ENCODE measurements around the gene PWP1.

DNA sequence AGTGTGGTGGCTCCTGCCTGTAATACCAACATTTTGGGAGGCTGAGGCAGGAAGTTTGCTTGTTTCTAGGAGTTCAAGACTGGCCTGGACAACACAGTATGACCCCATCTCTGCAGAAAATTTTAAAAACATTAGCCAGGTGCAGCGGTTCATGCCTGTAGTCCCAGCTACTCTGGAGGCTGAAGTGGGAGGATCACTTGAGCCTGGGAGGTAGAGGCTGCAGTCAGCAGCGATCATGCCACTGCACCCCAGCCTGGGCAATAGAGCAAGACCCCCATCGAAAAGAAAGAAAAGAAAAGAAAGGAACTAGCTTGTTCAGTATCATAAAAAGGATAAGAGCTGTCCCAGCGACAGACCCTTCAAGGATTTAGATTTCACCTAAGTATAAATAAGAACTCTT, 18.1 kb upstream of the PWP1 start:
- no peak for TF ChIP-seq ZC3H10 (CRISPR knock-in tag; IDR thresholded peaks at IDR 0.05)
- TF ChIP-seq SNAI2 (CRISPR knock-in tag; IDR thresholded peaks at IDR 0.05) = no peak
- TF ChIP-seq, protein P1, sequence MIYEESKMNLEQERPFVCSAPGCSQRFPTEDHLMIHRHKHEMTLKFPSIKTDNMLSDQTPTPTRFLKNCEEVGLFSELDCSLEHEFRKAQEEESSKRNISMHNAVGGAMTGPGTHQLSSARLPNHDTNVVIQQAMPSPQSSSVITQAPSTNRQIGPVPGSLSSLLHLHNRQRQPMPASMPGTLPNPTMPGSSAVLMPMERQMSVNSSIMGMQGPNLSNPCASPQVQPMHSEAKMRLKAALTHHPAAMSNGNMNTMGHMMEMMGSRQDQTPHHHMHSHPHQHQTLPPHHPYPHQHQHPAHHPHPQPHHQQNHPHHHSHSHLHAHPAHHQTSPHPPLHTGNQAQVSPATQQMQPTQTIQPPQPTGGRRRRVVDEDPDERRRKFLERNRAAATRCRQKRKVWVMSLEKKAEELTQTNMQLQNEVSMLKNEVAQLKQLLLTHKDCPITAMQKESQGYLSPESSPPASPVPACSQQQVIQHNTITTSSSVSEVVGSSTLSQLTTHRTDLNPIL (CRISPR knock-in tag; IDR thresholded peaks at IDR 0.05; ENCODE audit: low read depth) = no peak
- no peak for TF ChIP-seq ARNTL (CRISPR knock-in tag; IDR thresholded peaks at IDR 0.05; ENCODE audit: borderline replicate concordance, low read depth)
- no peak for TF ChIP-seq ZNF70 (CRISPR knock-in tag; IDR thresholded peaks at IDR 0.05)
- no peak for TF ChIP-seq ZNF8 (CRISPR knock-in tag; IDR thresholded peaks at IDR 0.05)
- TF ChIP-seq, protein P2, sequence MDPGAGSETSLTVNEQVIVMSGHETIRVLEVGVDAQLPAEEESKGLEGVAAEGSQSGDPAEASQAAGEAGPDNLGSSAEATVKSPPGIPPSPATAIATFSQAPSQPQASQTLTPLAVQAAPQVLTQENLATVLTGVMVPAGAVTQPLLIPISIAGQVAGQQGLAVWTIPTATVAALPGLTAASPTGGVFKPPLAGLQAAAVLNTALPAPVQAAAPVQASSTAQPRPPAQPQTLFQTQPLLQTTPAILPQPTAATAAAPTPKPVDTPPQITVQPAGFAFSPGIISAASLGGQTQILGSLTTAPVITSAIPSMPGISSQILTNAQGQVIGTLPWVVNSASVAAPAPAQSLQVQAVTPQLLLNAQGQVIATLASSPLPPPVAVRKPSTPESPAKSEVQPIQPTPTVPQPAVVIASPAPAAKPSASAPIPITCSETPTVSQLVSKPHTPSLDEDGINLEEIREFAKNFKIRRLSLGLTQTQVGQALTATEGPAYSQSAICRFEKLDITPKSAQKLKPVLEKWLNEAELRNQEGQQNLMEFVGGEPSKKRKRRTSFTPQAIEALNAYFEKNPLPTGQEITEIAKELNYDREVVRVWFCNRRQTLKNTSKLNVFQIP (CRISPR knock-in tag; IDR thresholded peaks at IDR 0.05; ENCODE audit: borderline replicate concordance, low read depth) = no peak
- TF ChIP-seq ZFP30 (CRISPR knock-in tag; IDR thresholded peaks at IDR 0.05) = no peak
- TF ChIP-seq ZFP3 (CRISPR knock-in tag; IDR thresholded peaks at IDR 0.05) = no peak
